ENCODE data around the gene CYSLTR2. TPM values are rescaled to one million over a fixed set of nuclear protein-coding genes. Genes with fewer than 3 reads are reported as not detected.

The CYSLTR2 gene
- total RNA-seq, 1 donor from 2014 or later, result 7.6 TPM

GRCh38 chr13:48748681-48749080 lies 95.0 kb downstream of the CYSLTR2 start:
- intact Hi-C loops (cut with micrococcal nuclease), result no loop called here
- Histone ChIP-seq H3K9me3 (replicated peaks) (no peaks in the 10 kb centered on the region), H3K27me3 (ENCODE audit: low read depth) (no peaks in the 10 kb centered on the region), H3K27ac (replicated peaks) (peak overlapping the region; percentile 87), H3K36me3 (no peaks in the 10 kb centered on the region), H3K4me3 (no peak overlapping the region), H3K4me1 (peaks cover 31% of the 10 kb centered on the region)
- no peak for DNase-seq
- no peak for TF ChIP-seq CTCF (IDR thresholded peaks at IDR 0.05; ENCODE audit: borderline replicate concordance)

- peaks cover 31% of the 10 kb centered on the region for H3K4me1 ChIP-seq
- no peak for TF ChIP-seq CTCF (IDR thresholded peaks at IDR 0.05; ENCODE audit: borderline replicate concordance)
- peak overlapping the region; percentile 87 for H3K27ac ChIP-seq (replicated peaks)
- H3K9me3 ChIP-seq (replicated peaks), result no peaks in the 10 kb centered on the region
- H3K27me3 ChIP-seq (ENCODE audit: low read depth), result no peaks in the 10 kb centered on the region
- no peak overlapping the region for H3K4me3 ChIP-seq
- DNase-seq, result no peak
- H3K36me3 ChIP-seq, result no peaks in the 10 kb centered on the region
- intact Hi-C loops (cut with micrococcal nuclease), result no loop called here
Observed at GRCh38 chr13:48749144-48749543, 95.4 kb downstream of the CYSLTR2 start.

DNA sequence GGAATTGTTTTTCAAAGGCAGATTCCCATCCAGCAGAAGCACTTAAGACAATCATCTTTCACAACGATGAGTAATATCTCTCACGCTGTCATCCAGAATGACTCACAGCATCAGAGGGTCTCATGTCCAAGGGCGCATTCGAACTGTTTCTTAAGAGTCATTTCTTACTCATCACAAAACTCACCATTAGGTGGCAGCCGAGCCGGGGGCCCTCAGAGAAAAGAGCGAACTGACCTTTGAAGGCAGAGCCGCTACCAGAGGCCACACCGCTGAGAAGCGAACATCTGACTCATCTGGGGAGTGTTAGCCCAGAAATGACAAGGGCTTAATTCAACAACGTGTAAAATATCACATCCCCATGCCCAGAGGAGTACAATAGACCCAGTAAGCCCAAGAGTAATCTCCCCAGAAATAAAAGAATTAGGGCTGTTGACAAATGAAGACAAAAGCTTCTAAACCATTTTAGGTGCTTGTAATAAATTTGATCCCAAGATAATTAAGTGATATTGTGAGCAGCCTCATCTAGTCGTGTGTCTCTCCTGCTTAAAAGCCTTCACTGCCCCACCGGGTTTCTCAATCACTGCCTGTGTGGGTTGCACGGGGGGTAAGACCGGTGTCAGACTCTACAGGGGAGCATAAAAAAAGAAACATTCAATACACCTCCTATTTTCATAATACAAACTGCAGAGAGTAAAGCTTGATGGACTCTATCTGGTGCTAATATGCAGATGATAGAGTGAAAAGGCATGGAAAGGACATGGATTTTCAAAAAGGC lies 96.2 kb downstream of the CYSLTR2 start:
- no peaks in the 10 kb centered on the region for H3K36me3 ChIP-seq
- intact Hi-C loops (cut with micrococcal nuclease), result no loop called here
- peak; percentile 66 for TF ChIP-seq CTCF (IDR thresholded peaks at IDR 0.05; ENCODE audit: borderline replicate concordance)

DNA sequence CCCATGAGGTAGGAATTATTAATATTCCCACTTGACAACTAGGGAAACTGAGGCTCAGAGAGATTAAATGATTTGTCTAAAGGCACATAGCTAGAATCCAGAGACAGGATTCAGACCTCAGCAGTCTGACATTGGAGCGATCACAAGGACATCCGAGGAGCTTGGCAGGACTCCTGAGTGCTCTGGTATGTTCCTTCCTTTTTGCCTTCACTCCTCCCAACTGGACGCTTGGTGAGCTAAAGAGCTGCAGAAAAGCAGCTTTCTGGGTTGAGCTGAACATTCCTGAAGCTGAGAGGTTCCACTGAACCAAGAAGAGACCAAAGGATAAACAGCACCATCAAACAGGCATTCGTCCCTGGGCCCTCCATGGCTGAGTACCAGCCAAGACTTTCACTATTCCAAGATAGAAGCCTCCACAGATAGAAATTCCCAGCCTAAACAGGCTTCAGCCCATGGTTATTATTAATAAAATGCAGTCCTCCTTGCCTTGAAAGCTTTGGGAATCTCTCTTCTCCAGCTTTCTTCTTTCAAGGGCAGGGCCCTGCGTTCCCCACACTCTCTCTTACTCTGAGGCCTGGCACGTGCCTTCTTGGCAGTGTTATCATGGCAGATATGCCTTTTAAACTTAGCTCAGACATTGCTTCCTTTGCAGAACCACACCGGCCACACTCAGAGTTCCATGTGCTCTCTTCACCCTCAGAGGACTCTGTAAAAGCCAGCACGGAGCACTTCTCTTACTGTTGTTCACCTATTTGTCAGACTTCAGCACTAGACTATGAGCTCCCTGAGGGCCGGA lies 97.1 kb downstream of the CYSLTR2 start:
- Histone ChIP-seq H3K27me3 (ENCODE audit: low read depth) (no peaks in the 10 kb centered on the region), H3K9me3 (replicated peaks) (peaks cover 5% of the 10 kb centered on the region), H3K36me3 (no peaks in the 10 kb centered on the region), H3K4me3 (no peak overlapping the region), H3K27ac (replicated peaks) (peak overlapping the region; percentile 87), H3K4me1 (peaks cover 31% of the 10 kb centered on the region)
- peak; percentile 28 for TF ChIP-seq CTCF (IDR thresholded peaks at IDR 0.05; ENCODE audit: borderline replicate concordance)
- intact Hi-C loops (cut with micrococcal nuclease), result no loop called here
- DNase-seq, result peak; percentile 48

More for the DNA sequence above, 96.2 kb downstream of the CYSLTR2 start:
- Histone ChIP-seq H3K4me1 (peaks cover 31% of the 10 kb centered on the region), H3K27me3 (ENCODE audit: low read depth) (no peaks in the 10 kb centered on the region), H3K27ac (replicated peaks) (peak overlapping the region; percentile 87), H3K4me3 (no peak overlapping the region), H3K9me3 (replicated peaks) (no peaks in the 10 kb centered on the region)
- DNase-seq, result peak; percentile 80

GRCh38 chr13:48760626-48761025 lies 106.9 kb downstream of the CYSLTR2 start:
- DNase-seq, result no peak
- Histone ChIP-seq H3K4me1 (no peaks in the 10 kb centered on the region), H3K4me3 (no peak overlapping the region), H3K27ac (replicated peaks) (no peak overlapping the region), H3K9me3 (replicated peaks) (peaks cover 26% of the 10 kb centered on the region), H3K36me3 (no peaks in the 10 kb centered on the region), H3K27me3 (ENCODE audit: low read depth) (no peaks in the 10 kb centered on the region)
- TF ChIP-seq CTCF (IDR thresholded peaks at IDR 0.05; ENCODE audit: borderline replicate concordance), result no peak
- intact Hi-C loops (cut with micrococcal nuclease), result no loop called here

Other genes starting within 250 kb of the CYSLTR2 start
- gene LPAR6, start 240.8 kb upstream of the CYSLTR2 start, total RNA-seq, result 11.5 TPM
- gene RCBTB2, start 120.8 kb upstream of the CYSLTR2 start, total RNA-seq, result 14.8 TPM

All from left ventricle myocardium inferior (tissue), 1 donor.